ENCODE results near the gene ITGAE.

ITGAE gene

GRCh38 chr17:3836551-3836950 is 35.6 kb upstream of the ITGAE start:
- H3K9me3 ChIP-seq (replicated peaks; ENCODE audit: insufficient read depth, low read length): no peaks in the 10 kb centered on the region
- H3K9ac ChIP-seq (ENCODE audit: low read length): no peak overlapping the region
- peaks cover 2% of the 10 kb centered on the region; the same call in 1 of the 2 replicates for H3K36me3 ChIP-seq (replicated peaks; ENCODE audit: insufficient read depth, low read length)
- H4K20me1 ChIP-seq (ENCODE audit: insufficient read depth, low read length): no peaks in the 10 kb centered on the region
- no peak for TF ChIP-seq EZH2phosphoT487 (IDR thresholded peaks at IDR 0.05; ENCODE audit: low read length)
- no peak for TF ChIP-seq EZH2 (optimal IDR thresholded peaks at IDR 0.05; ENCODE audit: low read depth, low read length)
- no peak for TF ChIP-seq CTCF (IDR thresholded peaks at IDR 0.05; ENCODE audit: low read length)
- no peaks in the 10 kb centered on the region for H3K9me2 ChIP-seq (replicated peaks; ENCODE audit: insufficient read depth, low read length)
- no peak for DNase-seq
- peaks cover 46% of the 10 kb centered on the region for H3K79me2 ChIP-seq (ENCODE audit: low read length)
- no peaks in the 10 kb centered on the region for H3F3A ChIP-seq (ENCODE audit: insufficient read depth, low read length)
- H3K4me2 ChIP-seq (ENCODE audit: low read depth, low read length): no peak overlapping the region
- H2AFZ ChIP-seq (ENCODE audit: low read length): no peak overlapping the region
- no peak overlapping the region for H3K27ac ChIP-seq (ENCODE audit: low read length)
- H3K4me1 ChIP-seq (ENCODE audit: low read length): no peaks in the 10 kb centered on the region
- H3K4me3 ChIP-seq (ENCODE audit: low read length): no peak overlapping the region
- no peaks in the 10 kb centered on the region for H3K27me3 ChIP-seq (replicated peaks; ENCODE audit: insufficient read depth, low read length)

GRCh38 chr17:3835410-3836229 is 34.6 kb upstream of the ITGAE start:
- peaks cover 40% of the 10 kb centered on the region for H3K79me2 ChIP-seq (ENCODE audit: low read length)
- no peak overlapping the region for H3K4me2 ChIP-seq (ENCODE audit: low read depth, low read length)
- no peak overlapping the region for H2AFZ ChIP-seq (ENCODE audit: low read length)
- DNase-seq: no peak
- H3K9me3 ChIP-seq (replicated peaks; ENCODE audit: insufficient read depth, low read length): no peaks in the 10 kb centered on the region
- H3K27ac ChIP-seq (ENCODE audit: low read length): no peak overlapping the region
- no peaks in the 10 kb centered on the region for H3K9me2 ChIP-seq (replicated peaks; ENCODE audit: insufficient read depth, low read length)
- peaks cover 2% of the 10 kb centered on the region; the same call in 1 of the 2 replicates for H3K36me3 ChIP-seq (replicated peaks; ENCODE audit: insufficient read depth, low read length)
- H4K20me1 ChIP-seq (ENCODE audit: insufficient read depth, low read length): no peaks in the 10 kb centered on the region
- H3K4me1 ChIP-seq (ENCODE audit: low read length): no peaks in the 10 kb centered on the region
- TF ChIP-seq EZH2phosphoT487 (IDR thresholded peaks at IDR 0.05; ENCODE audit: low read length) (no peak), EZH2 (optimal IDR thresholded peaks at IDR 0.05; ENCODE audit: low read depth, low read length) (no peak), CTCF (IDR thresholded peaks at IDR 0.05; ENCODE audit: low read length) (no peak)
- no peaks in the 10 kb centered on the region for H3K27me3 ChIP-seq (replicated peaks; ENCODE audit: insufficient read depth, low read length)
- no peak overlapping the region for H3K9ac ChIP-seq (ENCODE audit: low read length)
- H3K4me3 ChIP-seq (ENCODE audit: low read length): no peak overlapping the region
- H3F3A ChIP-seq (ENCODE audit: insufficient read depth, low read length): no peaks in the 10 kb centered on the region

DNA sequence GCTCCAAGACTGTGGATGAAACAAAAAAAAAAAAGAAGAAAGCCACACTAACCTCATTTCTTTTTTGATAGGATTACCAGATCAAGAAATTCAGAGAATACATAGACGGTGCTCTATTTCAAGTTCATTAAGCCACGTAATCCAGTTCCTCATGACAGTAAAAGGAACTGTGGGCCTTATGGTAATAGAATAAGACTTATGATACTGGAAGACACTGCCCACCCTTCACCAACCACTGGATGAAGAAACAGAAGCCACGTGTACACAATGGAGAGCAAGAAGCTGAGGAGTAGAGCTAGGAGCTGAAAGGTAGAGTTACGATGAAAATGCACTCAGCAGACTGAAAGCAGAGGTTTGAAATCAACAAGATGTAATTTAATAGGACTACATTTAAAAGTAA is 33.8 kb upstream of the ITGAE start:
- Histone ChIP-seq H2AFZ (ENCODE audit: low read length) (no peak overlapping the region), H3K9ac (ENCODE audit: low read length) (no peak overlapping the region), H3K4me1 (ENCODE audit: low read length) (no peaks in the 10 kb centered on the region), H3K4me3 (ENCODE audit: low read length) (no peak overlapping the region), H3K4me2 (ENCODE audit: low read depth, low read length) (no peak overlapping the region), H3F3A (ENCODE audit: insufficient read depth, low read length) (no peaks in the 10 kb centered on the region), H3K27me3 (replicated peaks; ENCODE audit: insufficient read depth, low read length) (no peaks in the 10 kb centered on the region), H4K20me1 (ENCODE audit: insufficient read depth, low read length) (no peaks in the 10 kb centered on the region), H3K9me3 (replicated peaks; ENCODE audit: insufficient read depth, low read length) (no peaks in the 10 kb centered on the region), H3K36me3 (replicated peaks; ENCODE audit: insufficient read depth, low read length) (peaks cover 2% of the 10 kb centered on the region; the same call in 1 of the 2 replicates), H3K9me2 (replicated peaks; ENCODE audit: insufficient read depth, low read length) (no peaks in the 10 kb centered on the region), H3K27ac (ENCODE audit: low read length) (no peak overlapping the region), H3K79me2 (ENCODE audit: low read length) (peaks cover 33% of the 10 kb centered on the region)
- DNase-seq: no peak
- TF ChIP-seq EZH2phosphoT487 (IDR thresholded peaks at IDR 0.05; ENCODE audit: low read length) (no peak), CTCF (IDR thresholded peaks at IDR 0.05; ENCODE audit: low read length) (no peak), EZH2 (optimal IDR thresholded peaks at IDR 0.05; ENCODE audit: low read depth, low read length) (no peak)
